H1 (cell line): Measurements from ENCODE around the gene FCRL5. TPM values are rescaled to one million over a fixed set of nuclear protein-coding genes. Genes with fewer than 3 reads are reported as not detected.

Source experiments
- CTCF ChIA-PET: fragments of 300-600 bp; sonication (Branson Sonifier 250); formaldehyde crosslinking; loops from one replicate; lab custom pipeline; 2021; ENCODE audit not compliant: partially characterized antibody; lab: Charles Lee
- POLR2A ChIA-PET: fragments of 300-600 bp; sonication (Branson Sonifier 250); formaldehyde crosslinking; loops from one replicate; lab custom pipeline; 2021; ENCODE audit warnings: inconsistent platforms; ENCODE audit not compliant: partially characterized antibody; lab: Charles Lee
- DNase-seq, 2 experiments: peaks; one replicate each; pipeline versions ENCODE4 v3.0.0 to v3.0.0-alpha.2; 2010 to 2022; ENCODE audit warnings: low spot score in 2 of 2, low read depth in 1 of 2, mixed read lengths in 1 of 2
- FAIRE-seq: peaks from 2 replicates; lab custom pipeline; 2011; peaks lifted over from hg19 to GRCh38; lab: Jason Lieb, UNC
- H2AFZ ChIP-seq: 2 replicates; pipeline ENCODE4 v1.8.1; 2012; ENCODE audit warnings: low read length, inconsistent platforms
- H2AK5ac ChIP-seq: 2 replicates; pipeline ENCODE4 v1.6.1; 2013; ENCODE audit warnings: low read depth, low read length
- H2BK120ac ChIP-seq: replicated peaks from 2 replicates; pipeline ENCODE3; 2013; ENCODE audit warnings: low read depth, low read length, inconsistent platforms
- H2BK12ac ChIP-seq: 2 replicates; pipeline ENCODE4 v1.6.1; 2013; ENCODE audit warnings: low read depth, low read length
- H2BK15ac ChIP-seq: 2 replicates; pipeline ENCODE4 v1.6.1; 2013; ENCODE audit warnings: low read length
- H2BK20ac ChIP-seq: 2 replicates; pipeline ENCODE4 v1.6.1; 2013; ENCODE audit warnings: low read length
- H2BK5ac ChIP-seq: 2 replicates; pipeline ENCODE4 v1.6.1; 2013; ENCODE audit warnings: low read depth, low read length
- H3K14ac ChIP-seq: 2 replicates; pipeline ENCODE4 v1.6.1; 2013; ENCODE audit warnings: inconsistent platforms; ENCODE audit not compliant: insufficient read length
- H3K18ac ChIP-seq: 2 replicates; pipeline ENCODE4 v1.6.1; 2013; ENCODE audit warnings: low read length; ENCODE audit errors: extremely low read depth
- H3K23ac ChIP-seq: 2 replicates; pipeline ENCODE4 v1.6.1; 2013; ENCODE audit warnings: inconsistent platforms; ENCODE audit not compliant: insufficient read length
- H3K23me2 ChIP-seq: 2 replicates; pipeline ENCODE4 v1.6.1; 2013; ENCODE audit warnings: low read depth, low read length
- H3K27ac ChIP-seq: 2 replicates; pipeline ENCODE4 v1.6.1; 2011; ENCODE audit warnings: low read depth, low read length, inconsistent platforms
- H3K27me3 ChIP-seq, 4 experiments: replicated peaks in 1 of 4; 1 replicate in 1 of 4; 2 replicates in 3 of 4; pipeline versions ENCODE4 v1.6.1 to v1.8.1; 2011 to 2013; ENCODE audit warnings: low read length in 3 of 4, mild to moderate bottlenecking in 3 of 4, inconsistent platforms in 2 of 4, mixed read lengths in 2 of 4, moderate library complexity in 1 of 4; ENCODE audit not compliant: control insufficient read depth in 3 of 4, insufficient read depth in 3 of 4; ENCODE audit errors: extremely low read depth in 1 of 4
- H3K36me3 ChIP-seq, 4 experiments: 2 replicates each; pipeline versions ENCODE4 v1.6.1 to v1.8.1; 2011 to 2013; ENCODE audit warnings: mild to moderate bottlenecking in 4 of 4, low read length in 3 of 4, moderate library complexity in 2 of 4, control low read depth in 1 of 4, inconsistent platforms in 1 of 4; ENCODE audit not compliant: insufficient read depth in 4 of 4, control insufficient read depth in 2 of 4
- H3K4ac ChIP-seq: replicated peaks from 2 replicates; pipeline ENCODE3; 2013; ENCODE audit warnings: low read length, low read depth, mixed read lengths, inconsistent platforms; ENCODE audit not compliant: insufficient read length
- H3K4me1 ChIP-seq, 4 experiments: replicated peaks in 1 of 4; 1 replicate in 1 of 4; 2 replicates in 3 of 4; pipeline versions ENCODE4 v1.6.1 to v1.8.1; 2011 to 2013; ENCODE audit warnings: low read length in 3 of 4, inconsistent platforms in 2 of 4, mixed read lengths in 1 of 4; ENCODE audit not compliant: insufficient read depth in 4 of 4, control insufficient read depth in 3 of 4
- H3K4me2 ChIP-seq, 2 experiments: 2 replicates each; pipeline versions ENCODE4 v1.6.1 to v1.8.1; 2011 to 2013; ENCODE audit warnings: low read depth in 2 of 2, low read length in 2 of 2, control low read depth in 1 of 2, inconsistent platforms in 1 of 2, mild to moderate bottlenecking in 1 of 2; ENCODE audit not compliant: insufficient read depth in 1 of 2
- H3K4me3 ChIP-seq, 4 experiments: fragments of 200-600, 300-600 bp in 1 of 4; sonication (generic), shearing (Covaris generic), sonication (Bioruptor Twin) in 1 of 4; 2 replicates each; pipeline versions ENCODE4 v1.5.1 to v1.8.1; 2011 to 2016; ENCODE audit warnings: low read length in 4 of 4, low read depth in 3 of 4, control low read depth in 2 of 4, inconsistent platforms in 2 of 4, mild to moderate bottlenecking in 2 of 4, mixed read lengths in 1 of 4, moderate library complexity in 1 of 4; ENCODE audit not compliant: insufficient read depth in 2 of 4; ENCODE audit errors: extremely low read depth in 1 of 4
- H3K56ac ChIP-seq: replicated peaks from 2 replicates; pipeline ENCODE3; 2013; ENCODE audit warnings: low read depth, mild to moderate bottlenecking, mixed read lengths, low read length, inconsistent platforms; ENCODE audit not compliant: insufficient read length
- H3K79me1 ChIP-seq: 2 replicates; pipeline ENCODE4 v1.6.1; 2013; ENCODE audit warnings: low read depth, low read length, control low read depth
- H3K79me2 ChIP-seq, 2 experiments: 2 replicates each; pipeline versions ENCODE4 v1.6.1 to v1.8.1; 2012 to 2013; ENCODE audit warnings: low read length in 2 of 2, mild to moderate bottlenecking in 2 of 2, inconsistent platforms in 1 of 2; ENCODE audit not compliant: insufficient read depth in 2 of 2, control insufficient read depth in 1 of 2
- H3K9ac ChIP-seq, 4 experiments: replicated peaks in 1 of 4; 1 replicate in 1 of 4; 2 replicates in 3 of 4; pipeline versions ENCODE4 v1.6.1 to v1.8.1; 2011 to 2013; ENCODE audit warnings: low read depth in 3 of 4, low read length in 3 of 4, control low read depth in 2 of 4, mild to moderate bottlenecking in 2 of 4, moderate library complexity in 2 of 4, inconsistent platforms in 1 of 4; ENCODE audit errors: extremely low read depth in 1 of 4
- H3K9me3 ChIP-seq, 2 experiments: 2 replicates each; pipeline versions ENCODE4 v1.6.1 to v1.8.1; 2012 to 2013; ENCODE audit warnings: mild to moderate bottlenecking in 2 of 2, moderate library complexity in 2 of 2, control low read depth in 1 of 2, inconsistent platforms in 1 of 2, low read depth in 1 of 2, low read length in 1 of 2, mixed read lengths in 1 of 2; ENCODE audit not compliant: insufficient read depth in 2 of 2
- H4K20me1 ChIP-seq, 2 experiments: replicated peaks in 1 of 2; 2 replicates each; pipeline versions ENCODE3 to v1.8.1; 2011 to 2013; ENCODE audit warnings: inconsistent platforms in 2 of 2, low read length in 2 of 2, mild to moderate bottlenecking in 1 of 2; ENCODE audit not compliant: insufficient read depth in 2 of 2, control insufficient read depth in 1 of 2
- H4K5ac ChIP-seq: 2 replicates; pipeline ENCODE4 v1.6.1; 2013; ENCODE audit warnings: low read length, low read depth, mixed read lengths, inconsistent platforms; ENCODE audit not compliant: insufficient read length
- H4K8ac ChIP-seq: 2 replicates; pipeline ENCODE4 v1.8.0; 2013; ENCODE audit warnings: mild to moderate bottlenecking, moderate library complexity, low read length, inconsistent platforms; ENCODE audit not compliant: insufficient read depth; ENCODE audit errors: extremely low read depth
- H4K91ac ChIP-seq: replicated peaks from 2 replicates; pipeline ENCODE3; 2013; ENCODE audit warnings: low read length, mixed read lengths, inconsistent platforms; ENCODE audit not compliant: insufficient read length
- CBX5 ChIP-seq: fragments of 300-800, 300-1000 bp; sonication (generic); IDR thresholded peaks from 2 replicates; pipeline ENCODE4 v1.7.1; 2016; ENCODE audit warnings: antibody characterized with exemption, low read length, low read depth
- CBX8 ChIP-seq: fragments of 300-800, 300-1000 bp; sonication (generic); IDR thresholded peaks from 2 replicates; pipeline ENCODE4 v1.7.1; 2016; ENCODE audit warnings: low read depth, low read length, borderline replicate concordance
- EP300 ChIP-seq, 2 experiments: IDR thresholded peaks; 1 replicate in 1 of 2; 2 replicates in 1 of 2; pipeline ENCODE4 v1.6.1; 2011 to 2012; ENCODE audit warnings: low read depth in 2 of 2, low read length in 2 of 2, mild to moderate bottlenecking in 2 of 2, borderline replicate concordance in 1 of 2, inconsistent platforms in 1 of 2, moderate library complexity in 1 of 2
- JUN ChIP-seq: IDR thresholded peaks from 2 replicates; pipeline ENCODE4 v1.6.1; 2011; ENCODE audit warnings: low read depth, mild to moderate bottlenecking, improper control_type of control experiment, low read length
- KDM5A ChIP-seq: fragments of 200-600 bp; IDR thresholded peaks from 2 replicates; pipeline ENCODE4 v1.7.1; 2012; ENCODE audit warnings: mild to moderate bottlenecking, low read length, inconsistent platforms, mixed read lengths
- NANOG ChIP-seq: IDR thresholded peaks from 2 replicates; pipeline ENCODE4 v1.6.1; 2011; ENCODE audit warnings: low read length, low read depth, mild to moderate bottlenecking, inconsistent platforms; ENCODE audit not compliant: insufficient read depth, poor library complexity, severe bottlenecking
- RNF2 ChIP-seq: fragments of 200-900, 300-1000 bp; sonication (generic); IDR thresholded peaks from 2 replicates; pipeline ENCODE4 v1.7.1; 2016; ENCODE audit warnings: borderline replicate concordance, low read depth, mild to moderate bottlenecking, antibody characterized with exemption, low read length; ENCODE audit not compliant: poor library complexity, severe bottlenecking; ENCODE audit errors: missing control alignments
- SRF ChIP-seq: IDR thresholded peaks from 2 replicates; pipeline ENCODE4 v1.6.1; 2011; ENCODE audit warnings: mild to moderate bottlenecking, low read depth, low read length, moderate library complexity
- TAF1 ChIP-seq: IDR thresholded peaks from 2 replicates; pipeline ENCODE4 v1.6.1; 2011; ENCODE audit warnings: mild to moderate bottlenecking, low read depth, low read length
- TAF7 ChIP-seq: optimal IDR thresholded peaks from 2 replicates; pipeline ENCODE3; 2011; ENCODE audit warnings: low read depth, mild to moderate bottlenecking, inconsistent platforms, low read length, moderate library complexity, borderline replicate concordance
- TBP ChIP-seq: IDR thresholded peaks from 2 replicates; pipeline ENCODE4 v1.6.1; 2011; ENCODE audit warnings: low read depth, low read length, improper control_type of control experiment
- WGBS, 2 experiments: shearing (Covaris generic) in 1 of 2; methylation state at CpG; one replicate each; pipeline versions ENCODE4 v1.1.6 to v1.1.7; 2013 to 2015; ENCODE audit warnings: low lambda C conversion rate in 2 of 2, mixed read lengths in 2 of 2, inconsistent platforms in 1 of 2, low coverage in 1 of 2, missing lambda C conversion rate in 1 of 2; ENCODE audit not compliant: insufficient replicate concordance in 2 of 2, insufficient coverage in 1 of 2, insufficient read length in 1 of 2; ENCODE audit errors: extremely low coverage in 1 of 2, missing lambda C conversion rate in 1 of 2; 5-methylcytosine and 5-hydroxymethylcytosine counted together
- polyA plus RNA-seq, 7 experiments: library from polyadenylated mRNA; depleted of rRNA in 3 of 7; stranded (reverse) in 5 of 7; unstranded in 2 of 7; fragments of >200 nt in 5 of 7; fragments of 200-250 nt in 2 of 7; gene quantifications; 1 replicate in 5 of 7; 2 replicates in 1 of 7; 4 replicates in 1 of 7; pipeline versions ENCODE4 v1.2.1 to v1.2.3, GENCODE V29; 2011 to 2013; ENCODE audit warnings: missing spikeins in 2 of 7, mixed read lengths in 2 of 7
- total RNA-seq: library from RNA; stranded (reverse); fragmentation: NEBNext Ultra II Directional; extraction: Animal tissue kit (Norgen Biotek cat#: 25700); gene quantifications from 2 replicates; pipeline ENCODE4 v1.2.1, GENCODE V29; 2021

Gene FCRL5
- total and polyA plus RNA-seq, 2 of the 8 experiments (the other 6 are each of a cell fraction or from before 2014, with no cell fraction given), result 1.0 to 2.6 TPM

- H2BK12ac ChIP-seq, result peak overlapping the region; percentile 46; the same call in 1 of the 2 replicates
- H2BK5ac ChIP-seq, result peak overlapping the region; percentile 69; the same call in 1 of the 2 replicates
- H4K8ac ChIP-seq, result no peak overlapping the region
- no peaks in the 10 kb centered on the region for H3K9me3 ChIP-seq
- H3K14ac ChIP-seq, result no peak overlapping the region
- ChIA-PET CTCF (interaction anchor here (0.6 to 11.4 kb wide), 3 partner anchors 11 to 325 kb away, joined by 3 to 104 read pairs (median 3); no protein-coding TSS in a partner anchor), POLR2A (no interaction called here)
- peak overlapping the region in 2 of 4 experiments; percentile 4 to 6; a peak in 1 of 8 replicates for H3K4me3 ChIP-seq
- WGBS, 2 experiments, result 65% methylated on average over 13 of the region's 14 CpGs; no CpG with 5 or more reads in 1 of the 2 experiments
- H3K23me2 ChIP-seq, result no peaks in the 10 kb centered on the region
- no peaks in the 10 kb centered on the region for H3K79me2 ChIP-seq
- H3K27me3 ChIP-seq, result no peaks in the 10 kb centered on the region
- H3K4me2 ChIP-seq, result peak overlapping the region; percentile 36; a peak in 3 of 4 replicates
- peaks cover 0 to 14% (median 11%) of the 10 kb centered on the region in 4 experiments; a peak in 4 of 7 replicates for H3K4me1 ChIP-seq
- no peak overlapping the region for H3K18ac ChIP-seq
- H2AFZ ChIP-seq, result no peak overlapping the region
- H3K79me1 ChIP-seq, result no peaks in the 10 kb centered on the region
- no peak overlapping the region for H3K23ac ChIP-seq
- peak overlapping the region; percentile 81 for H3K4ac ChIP-seq
- peak overlapping the region; percentile 40; the same call in 1 of the 2 replicates for H2BK20ac ChIP-seq
- no peaks in the 10 kb centered on the region for H3K36me3 ChIP-seq
- H2BK120ac ChIP-seq, result no peak overlapping the region
- peak overlapping the region; percentile 83 for H4K91ac ChIP-seq
- FAIRE-seq (no peak), DNase-seq (no peak)
- no peaks in the 10 kb centered on the region for H4K20me1 ChIP-seq
- no peak overlapping the region for H2AK5ac ChIP-seq
- H2BK15ac ChIP-seq, result no peak overlapping the region
- H3K9ac ChIP-seq, result no peak overlapping the region
- no peak overlapping the region for H3K56ac ChIP-seq
- peak overlapping the region; percentile 86 for H4K5ac ChIP-seq
- no peak overlapping the region for H3K27ac ChIP-seq
- TF ChIP-seq TAF1 (no peak), EP300 (IDR thresholded peaks at IDR 0.05; ENCODE audit: borderline replicate concordance in 1 of 2, low read depth in 2 of 2, low read length in 2 of 2) (no peak), CBX8 (no peak), RNF2 (no peak), CBX5 (no peak), NANOG (no peak), TBP (no peak), JUN (no peak), TAF7 (no peak), KDM5A (no peak), SRF (no peak)
Measured at GRCh38 chr1:157566484-157567300, 14.4 kb upstream of the FCRL5 start.
